SKM-1 (cell line): ENCODE measurements around the gene PSG2.
"Not testable (repeated sequence)": the region's sequence is repeated elsewhere in the genome, so short reads cannot be mapped to it uniquely, and the experiment has no call there.

Source experiments
- DNase-seq: peaks from one replicate; lab custom pipeline; 2025; ENCODE audit not compliant: unreplicated experiment; lab: John Stamatoyannopoulos, UW

The PSG2 gene

GRCh38 chr19:43078311-43078710 is 4.2 kb downstream of the PSG2 start:
- no peak for DNase-seq

DNA sequence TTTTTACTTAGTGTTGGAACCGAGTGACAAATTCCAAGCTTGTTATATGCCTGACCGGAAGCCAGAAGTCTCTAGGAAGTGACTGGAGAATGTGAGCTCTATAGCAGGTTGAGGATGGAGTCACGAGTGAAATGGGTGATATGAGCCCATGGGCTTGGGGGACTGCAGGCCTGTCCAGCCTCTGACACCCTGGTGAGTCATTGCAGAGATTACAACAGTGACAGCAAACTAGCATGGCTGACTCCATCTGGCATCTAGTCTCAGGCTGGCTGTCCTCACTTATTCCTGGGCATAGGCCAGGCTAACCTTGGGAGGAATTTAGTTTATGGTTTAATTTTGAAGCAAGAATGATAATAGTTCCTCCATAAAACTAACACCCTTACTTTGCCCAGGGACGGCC is 4.6 kb downstream of the PSG2 start:
- not testable (repeated sequence) for DNase-seq

- DNase-seq: not testable (repeated sequence)
Measured at GRCh38 chr19:43062418-43062817, 20.1 kb downstream of the PSG2 start.

DNA sequence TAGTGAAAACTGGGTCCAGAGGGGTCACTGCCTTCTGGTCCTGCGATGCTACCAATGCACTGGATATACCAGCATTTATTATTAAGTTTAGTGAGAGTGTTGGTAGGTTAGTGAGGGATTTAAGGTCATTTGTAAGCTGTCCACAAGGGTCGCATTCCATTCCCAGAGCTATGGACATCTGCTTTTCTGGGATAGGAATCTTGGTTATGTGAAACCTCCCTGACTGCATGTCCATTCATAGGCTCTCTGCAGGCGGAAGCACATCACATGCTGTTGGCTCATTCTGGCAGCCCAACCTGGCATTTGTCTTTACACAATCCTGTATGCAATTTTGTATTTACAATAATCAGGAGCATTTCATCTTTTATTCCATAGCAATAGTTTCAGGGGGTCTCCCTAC is 21.2 kb downstream of the PSG2 start:
- DNase-seq: not testable (repeated sequence)

GRCh38 chr19:43060254-43060653 is 22.2 kb downstream of the PSG2 start:
- DNase-seq: not testable (repeated sequence)

DNA sequence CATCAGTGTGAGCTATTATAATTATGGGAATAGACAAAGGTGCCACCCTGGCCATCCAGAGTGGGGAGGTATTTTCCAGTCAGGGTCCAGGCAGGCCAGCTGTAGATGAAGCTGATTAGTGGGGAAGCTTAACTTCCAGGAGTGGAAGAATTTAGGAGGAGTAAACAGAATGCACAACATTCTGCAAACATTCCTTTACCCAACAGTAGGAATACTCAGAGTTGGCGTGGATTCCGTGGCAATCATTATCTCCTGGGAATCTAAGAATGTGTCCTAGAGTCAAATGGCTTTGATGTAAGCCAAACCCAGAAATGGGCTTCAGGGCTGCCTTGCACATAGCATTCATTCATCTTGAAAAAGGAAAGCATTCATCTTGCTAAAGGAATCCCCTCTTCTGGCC is 23.0 kb downstream of the PSG2 start:
- DNase-seq: not testable (repeated sequence)

- not testable (repeated sequence) for DNase-seq
Measured at GRCh38 chr19:43058440-43058839, 24.1 kb downstream of the PSG2 start.

- not testable (repeated sequence) for DNase-seq
Measured at GRCh38 chr19:43047966-43048365, 34.5 kb downstream of the PSG2 start.

GRCh38 chr19:43046578-43046977 is 35.9 kb downstream of the PSG2 start:
- DNase-seq: not testable (repeated sequence)

DNA sequence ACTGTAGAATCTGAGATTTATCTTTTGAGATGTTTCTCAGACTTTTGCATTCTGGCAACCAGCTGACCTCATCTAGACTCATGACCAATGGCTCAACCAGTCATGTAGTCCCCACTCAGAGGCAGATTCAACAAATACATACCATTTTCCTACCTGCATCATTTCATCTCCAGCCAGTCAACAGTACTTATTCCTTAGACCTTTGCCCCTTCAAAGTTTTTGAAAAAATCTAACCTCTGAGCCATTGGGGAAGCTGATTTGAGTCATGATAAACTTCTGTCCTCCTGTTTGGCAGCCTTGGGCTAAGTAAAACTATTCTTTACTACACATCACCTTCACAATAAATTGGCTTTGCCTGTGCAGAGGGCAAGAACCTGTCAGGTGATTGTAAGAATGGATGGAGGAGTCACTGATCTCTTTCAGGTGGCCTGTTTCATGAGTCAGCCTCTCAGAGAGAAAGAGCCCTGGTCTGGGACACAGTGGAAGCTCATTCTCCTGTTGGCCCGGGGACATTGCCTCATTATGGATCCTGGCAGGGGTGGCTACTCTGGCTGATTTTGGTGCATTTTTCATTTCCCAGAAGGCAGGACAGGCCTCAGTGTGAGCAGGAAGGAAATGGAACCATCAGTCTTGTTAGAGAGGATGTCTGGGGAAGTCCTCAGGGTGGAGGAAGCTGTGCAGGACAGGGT is 38.9 kb downstream of the PSG2 start:
- DNase-seq: not testable (repeated sequence)

- not testable (repeated sequence) for DNase-seq
Measured at GRCh38 chr19:43031645-43032044, 50.9 kb downstream of the PSG2 start.

- no peak for DNase-seq
Measured at GRCh38 chr19:43028866-43029265, 53.6 kb downstream of the PSG2 start.

DNA sequence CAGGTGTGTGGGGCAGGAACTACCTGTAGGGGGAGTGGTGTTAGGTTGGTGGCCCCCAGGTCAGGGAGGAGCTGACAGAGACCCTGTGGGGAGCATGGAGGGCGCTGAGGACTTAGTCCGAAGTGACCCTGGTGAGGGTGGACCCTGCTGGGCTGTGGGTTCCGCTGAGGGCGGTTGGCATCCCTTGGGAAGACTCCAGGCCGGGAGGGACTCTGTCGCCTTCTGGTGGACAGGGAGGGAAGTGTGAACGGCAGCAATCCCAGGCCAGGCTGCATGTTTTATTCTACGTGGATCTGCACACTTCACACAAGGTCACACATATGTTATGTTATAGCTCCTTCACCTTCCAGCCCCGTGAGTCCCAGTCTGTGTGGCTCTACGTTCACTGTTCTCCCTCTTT is 54.5 kb downstream of the PSG2 start:
- DNase-seq: not testable (repeated sequence)

DNA sequence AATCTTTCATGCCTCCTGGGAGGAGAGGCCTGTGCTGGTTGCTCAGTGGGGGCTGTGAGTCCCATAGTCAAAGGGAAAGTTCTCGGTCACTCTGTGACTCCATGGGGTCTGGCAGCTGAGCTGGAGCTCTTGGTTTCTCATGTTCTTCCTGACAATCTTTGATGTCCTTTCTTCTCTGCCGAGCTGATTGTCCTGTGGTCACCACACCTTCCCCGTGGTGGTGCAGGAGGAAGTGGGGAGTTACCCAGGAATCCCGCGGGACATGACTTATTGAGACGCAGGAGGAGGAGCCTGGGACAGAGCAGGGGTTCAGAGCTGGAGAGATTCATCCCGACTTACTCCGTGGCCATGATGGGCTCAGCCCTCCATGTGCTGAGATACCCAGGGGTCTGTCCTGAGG is 55.4 kb downstream of the PSG2 start:
- DNase-seq: not testable (repeated sequence)

DNA sequence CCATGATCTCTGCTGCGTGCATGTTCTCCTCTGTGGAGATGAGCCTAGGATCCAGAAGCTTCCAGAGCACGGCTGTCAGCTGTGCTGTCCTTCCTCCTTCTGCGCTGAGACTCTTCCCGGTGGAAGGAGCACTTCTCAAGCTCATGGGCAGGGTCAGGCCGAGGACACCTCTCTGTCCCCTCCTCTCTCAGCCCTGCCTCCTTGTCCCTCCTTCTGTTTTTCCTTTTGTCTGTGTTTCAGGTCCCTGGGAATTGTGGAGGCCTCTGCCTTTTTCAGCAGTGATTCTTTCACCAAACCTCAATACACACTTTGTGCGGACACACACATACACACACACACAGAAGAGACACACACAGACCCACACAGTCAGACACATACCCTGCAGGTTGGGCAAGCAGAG is 56.1 kb downstream of the PSG2 start, which contains the start of gene PSG11:
PSG11 (minus strand) TSS at position 101 of the 400 bp plus-strand sequence; CDS start at position 4, 97 bp downstream.
- not testable (repeated sequence) for DNase-seq

DNA sequence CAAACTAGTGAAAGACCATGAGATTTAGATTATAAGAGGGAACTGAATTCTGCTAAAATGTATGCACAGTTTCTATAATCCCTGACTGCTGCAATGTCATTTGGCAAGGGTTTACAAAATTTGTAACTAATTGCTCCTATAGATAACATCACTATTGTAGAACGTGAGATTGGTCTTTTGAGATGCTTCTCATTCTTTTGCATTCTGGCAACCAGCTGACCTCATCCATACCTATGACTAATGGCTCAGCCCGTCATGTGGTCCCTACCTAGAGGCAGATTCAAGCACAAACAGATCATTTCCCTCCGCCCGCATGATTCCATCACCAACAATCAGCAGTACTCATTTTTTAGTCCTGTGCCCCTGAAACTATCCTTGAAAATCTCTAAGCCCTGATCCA is 60.4 kb downstream of the PSG2 start:
- DNase-seq: not testable (repeated sequence)

DNA sequence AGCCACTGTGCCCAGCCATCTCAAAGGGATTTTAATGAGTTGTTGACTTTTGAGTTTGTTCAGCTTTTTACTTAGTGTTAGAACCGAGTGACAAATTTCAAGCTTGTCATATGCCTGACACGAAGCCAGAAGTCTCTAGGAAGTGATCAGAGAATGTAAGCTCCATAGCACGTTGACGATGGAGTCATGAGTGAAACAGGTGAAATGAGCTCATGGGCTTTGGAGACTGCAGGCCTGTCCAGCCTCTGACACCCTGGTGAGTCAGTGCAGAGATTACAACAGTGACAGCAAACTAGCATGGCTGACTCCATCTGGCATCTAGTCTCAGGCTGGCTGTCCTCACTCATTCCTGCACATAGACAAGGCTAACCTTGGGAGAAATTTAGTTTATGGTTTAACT is 60.9 kb downstream of the PSG2 start:
- not testable (repeated sequence) for DNase-seq

GRCh38 chr19:43019588-43019987 is 62.9 kb downstream of the PSG2 start:
- not testable (repeated sequence) for DNase-seq
